Smooth muscle cell (in vitro differentiated cells): ENCODE measurements around the gene POR. TPM values are rescaled to one million over a fixed set of nuclear protein-coding genes. Genes with fewer than 3 reads are reported as not detected.

ENCODE experiments used
- DNase-seq: peaks from one replicate; lab custom pipeline; 2025; ENCODE audit not compliant: unreplicated experiment; lab: John Stamatoyannopoulos, UW
- H2AFZ ChIP-seq: fragments of 200-600 bp; sonication (generic); 2 replicates; pipeline ENCODE4 v1.6.0; 2016; ENCODE audit warnings: antibody characterized with exemption, low read depth, mild to moderate bottlenecking
- H3F3A ChIP-seq: fragments of 200-600 bp; sonication (generic); 2 replicates; pipeline ENCODE4 v1.6.0; 2017; ENCODE audit warnings: antibody characterized with exemption, low read depth
- H3K27ac ChIP-seq: fragments of 200-600 bp; sonication (generic); 2 replicates; pipeline ENCODE4 v1.5.1; 2016; ENCODE audit warnings: low read depth, mild to moderate bottlenecking
- H3K27me3 ChIP-seq: fragments of 200-600 bp; sonication (generic); 2 replicates; pipeline ENCODE4 v1.6.1; 2016; ENCODE audit warnings: low read depth, mild to moderate bottlenecking
- H3K36me3 ChIP-seq: fragments of 200-600 bp; sonication (generic); 2 replicates; pipeline ENCODE4 v1.5.1; 2016; ENCODE audit warnings: low read depth
- H3K4me1 ChIP-seq: fragments of 200-600 bp; sonication (generic); 2 replicates; pipeline ENCODE4 v1.5.1; 2016; ENCODE audit warnings: low read depth
- H3K4me2 ChIP-seq: fragments of 200-600 bp; sonication (generic); 2 replicates; pipeline ENCODE4 v1.6.0; 2016; ENCODE audit warnings: mild to moderate bottlenecking
- H3K4me3 ChIP-seq: fragments of 200-600 bp; sonication (generic); 2 replicates; pipeline ENCODE4 v1.5.1; 2016; ENCODE audit warnings: mild to moderate bottlenecking
- H3K79me2 ChIP-seq: fragments of 200-600 bp; sonication (generic); 2 replicates; pipeline ENCODE4 v1.6.0; 2016; ENCODE audit warnings: low read depth, mild to moderate bottlenecking
- H3K9ac ChIP-seq: fragments of 200-600 bp; sonication (generic); 2 replicates; pipeline ENCODE4 v1.6.0; 2016; ENCODE audit warnings: low read depth
- H3K9me3 ChIP-seq: fragments of 200-600 bp; sonication (generic); replicated peaks from 2 replicates; pipeline ENCODE4 v1.5.1; 2016; ENCODE audit warnings: low read depth
- H4K20me1 ChIP-seq: fragments of 200-600 bp; sonication (generic); 2 replicates; pipeline ENCODE4 v1.6.0; 2016; ENCODE audit warnings: low read depth
- WGBS: methylation state at CpG from one replicate; pipeline ENCODE4 v1.1.7; 2016; ENCODE audit warnings: low lambda C conversion rate; 5-methylcytosine and 5-hydroxymethylcytosine counted together
- polyA plus RNA-seq: library from polyadenylated mRNA; unstranded; fragments of >200 nt; fragmentation: Nextera tagmentation; extraction: Ambion mirVana; gene quantifications from 2 replicates; pipeline ENCODE4 v1.2.1, GENCODE V29; 2016
- total RNA-seq: library from RNA; depleted of rRNA; stranded (reverse); fragments of >200 nt; gene quantifications from 2 replicates; pipeline ENCODE4 v1.2.3, GENCODE V29; 2014
- TF ChIP-seq, protein P1 (sequence below): fragments of 200-600 bp; sonication (generic); IDR thresholded peaks from 2 replicates; pipeline ENCODE4 v1.5.1; 2017; ENCODE audit warnings: borderline replicate concordance, mild to moderate bottlenecking, antibody characterized with exemption; ENCODE audit not compliant: insufficient read depth, poor library complexity, severe bottlenecking

The POR gene
- total and polyA plus RNA-seq, 2 experiments from 2014 or later = 46.7 to 52.7 TPM

DNA sequence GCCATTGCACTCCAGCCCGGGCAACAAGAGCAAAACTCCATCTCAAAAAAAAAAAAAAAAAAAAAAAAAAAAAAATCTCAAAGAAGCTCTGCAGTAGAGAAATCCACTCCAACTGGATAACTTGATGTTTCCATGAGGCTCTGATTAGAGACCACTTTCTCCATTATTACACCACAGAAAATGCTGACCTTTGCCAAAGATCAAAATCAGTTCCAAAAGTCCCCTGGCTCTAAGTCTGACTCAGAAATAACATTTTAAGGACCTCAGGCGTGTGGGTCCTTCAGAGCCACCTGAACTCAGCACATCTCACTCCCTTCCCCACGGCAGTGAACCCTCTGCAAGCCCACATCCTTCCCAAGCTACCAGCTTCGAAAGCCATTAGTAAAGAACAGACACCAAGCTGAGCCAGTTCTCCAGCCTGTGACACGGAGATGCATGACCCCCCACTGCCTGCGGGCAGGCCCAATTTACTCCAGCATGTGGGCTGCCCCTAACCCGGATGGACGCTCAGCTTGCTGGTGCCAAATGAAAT, 93.3 kb downstream of the POR start:
- no peak overlapping the region for H3K9ac ChIP-seq
- H4K20me1 ChIP-seq = no peaks in the 10 kb centered on the region
- TF ChIP-seq, protein P1, sequence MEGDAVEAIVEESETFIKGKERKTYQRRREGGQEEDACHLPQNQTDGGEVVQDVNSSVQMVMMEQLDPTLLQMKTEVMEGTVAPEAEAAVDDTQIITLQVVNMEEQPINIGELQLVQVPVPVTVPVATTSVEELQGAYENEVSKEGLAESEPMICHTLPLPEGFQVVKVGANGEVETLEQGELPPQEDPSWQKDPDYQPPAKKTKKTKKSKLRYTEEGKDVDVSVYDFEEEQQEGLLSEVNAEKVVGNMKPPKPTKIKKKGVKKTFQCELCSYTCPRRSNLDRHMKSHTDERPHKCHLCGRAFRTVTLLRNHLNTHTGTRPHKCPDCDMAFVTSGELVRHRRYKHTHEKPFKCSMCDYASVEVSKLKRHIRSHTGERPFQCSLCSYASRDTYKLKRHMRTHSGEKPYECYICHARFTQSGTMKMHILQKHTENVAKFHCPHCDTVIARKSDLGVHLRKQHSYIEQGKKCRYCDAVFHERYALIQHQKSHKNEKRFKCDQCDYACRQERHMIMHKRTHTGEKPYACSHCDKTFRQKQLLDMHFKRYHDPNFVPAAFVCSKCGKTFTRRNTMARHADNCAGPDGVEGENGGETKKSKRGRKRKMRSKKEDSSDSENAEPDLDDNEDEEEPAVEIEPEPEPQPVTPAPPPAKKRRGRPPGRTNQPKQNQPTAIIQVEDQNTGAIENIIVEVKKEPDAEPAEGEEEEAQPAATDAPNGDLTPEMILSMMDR = no peak
- 81% methylated on average over 8 of the region's 8 CpGs for WGBS
- H2AFZ ChIP-seq = no peak overlapping the region
- H3K27ac ChIP-seq = no peak overlapping the region
- DNase-seq = no peak
- no peak overlapping the region for H3K4me2 ChIP-seq
- H3F3A ChIP-seq = no peaks in the 10 kb centered on the region
- no peaks in the 10 kb centered on the region for H3K9me3 ChIP-seq
- no peaks in the 10 kb centered on the region for H3K79me2 ChIP-seq
- no peaks in the 10 kb centered on the region for H3K27me3 ChIP-seq
- H3K36me3 ChIP-seq = no peaks in the 10 kb centered on the region
- H3K4me3 ChIP-seq = no peak overlapping the region
- H3K4me1 ChIP-seq = no peaks in the 10 kb centered on the region

DNA sequence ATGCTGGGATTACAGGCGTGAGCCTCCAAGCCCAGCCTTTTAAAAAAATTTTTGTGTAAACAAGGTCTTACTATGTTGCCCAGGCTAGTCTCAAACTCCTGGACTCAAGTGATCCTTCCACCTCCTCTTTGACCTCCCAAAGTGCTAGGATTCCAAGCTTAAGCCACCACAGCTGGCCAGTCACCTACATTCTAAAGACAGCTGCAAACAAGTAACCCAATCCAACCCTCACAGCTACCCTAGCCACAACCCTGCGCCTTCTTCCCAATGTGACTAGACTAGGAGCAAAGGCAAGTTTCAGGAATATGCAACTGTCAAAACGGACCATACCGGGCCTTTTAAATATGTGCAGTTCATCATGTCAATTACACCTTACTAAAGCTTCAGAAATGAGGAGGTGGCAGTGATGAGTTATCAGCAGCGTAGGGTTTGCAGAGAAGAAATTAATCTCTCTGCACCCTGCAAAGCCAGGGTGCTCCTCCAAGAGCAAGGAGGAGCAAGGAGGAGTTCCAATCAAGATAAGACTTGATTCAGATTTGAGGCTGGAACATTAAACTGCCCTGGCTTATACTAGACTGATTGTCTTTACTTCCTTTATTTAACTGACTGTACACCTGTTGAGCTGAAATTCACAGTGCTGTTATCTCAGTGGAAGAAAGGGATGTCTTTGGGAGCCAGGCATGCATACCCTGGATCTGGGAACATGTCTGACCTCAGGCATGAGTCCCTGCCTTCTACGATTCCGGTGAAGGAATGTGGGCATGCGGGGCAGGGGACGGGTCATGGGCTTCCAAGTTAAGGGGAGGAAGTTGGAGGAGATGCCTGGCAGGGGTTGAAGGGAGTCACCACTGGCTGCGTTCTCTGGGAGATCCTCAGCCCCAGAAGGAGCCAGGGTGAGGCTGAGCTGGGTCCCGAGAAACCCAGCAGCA, 95.0 kb downstream of the POR start:
- Histone ChIP-seq H3K4me3 (no peak overlapping the region), H3K9me3 (no peaks in the 10 kb centered on the region), H4K20me1 (no peaks in the 10 kb centered on the region), H3K27me3 (no peaks in the 10 kb centered on the region), H3K4me2 (no peak overlapping the region), H3K79me2 (no peaks in the 10 kb centered on the region), H3K36me3 (no peaks in the 10 kb centered on the region), H2AFZ (no peak overlapping the region), H3K27ac (no peak overlapping the region), H3F3A (no peaks in the 10 kb centered on the region), H3K4me1 (no peaks in the 10 kb centered on the region), H3K9ac (no peak overlapping the region)
- TF ChIP-seq, protein P1 = no peak
- WGBS = 91% methylated on average over 11 of the region's 11 CpGs
- DNase-seq = no peak

DNA sequence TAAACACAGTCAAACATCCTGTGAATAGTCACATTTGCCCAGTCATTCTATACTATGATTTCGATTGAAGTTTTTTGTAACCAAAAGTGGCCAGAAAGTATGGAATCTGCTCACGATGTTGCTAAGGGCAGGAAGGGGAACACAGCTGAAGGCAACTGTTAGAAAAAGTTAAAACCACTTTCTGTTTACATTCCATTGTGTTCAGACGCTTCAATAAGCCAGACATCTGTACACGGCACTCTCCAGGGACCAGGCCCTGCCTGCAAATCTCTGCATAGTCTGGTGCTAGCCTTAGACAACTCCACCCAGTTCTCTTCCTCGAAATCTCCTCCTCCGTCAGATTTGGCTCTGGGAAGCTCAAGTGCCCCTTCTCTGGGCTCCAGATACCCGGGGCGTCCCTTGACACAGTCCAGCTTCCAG, 96.5 kb downstream of the POR start:
- H3K36me3 ChIP-seq = peaks cover 1% of the 10 kb centered on the region
- WGBS = 36% methylated on average over 8 of the region's 8 CpGs
- H3K9me3 ChIP-seq = no peaks in the 10 kb centered on the region
- H3K27ac ChIP-seq = peak overlapping the region; percentile 59
- H3K4me3 ChIP-seq = no peak overlapping the region
- no peaks in the 10 kb centered on the region for H3K79me2 ChIP-seq
- H3F3A ChIP-seq = no peaks in the 10 kb centered on the region
- no peaks in the 10 kb centered on the region for H3K27me3 ChIP-seq
- TF ChIP-seq, protein P1 = no peak
- H3K4me1 ChIP-seq = no peaks in the 10 kb centered on the region
- peak overlapping the region; percentile 48 for H3K4me2 ChIP-seq
- DNase-seq = no peak
- H3K9ac ChIP-seq = no peak overlapping the region
- no peaks in the 10 kb centered on the region for H4K20me1 ChIP-seq
- H2AFZ ChIP-seq = no peak overlapping the region
